GM10847 (cell line): Measurements from ENCODE around the gene EMP2.

ENCODE experiments used
- POLR2A ChIP-seq: IDR thresholded peaks from 2 replicates; pipeline ENCODE4 v1.6.1; 2011; ENCODE audit not compliant: insufficient read length; ENCODE audit errors: extremely low read depth

EMP2 gene

DNA sequence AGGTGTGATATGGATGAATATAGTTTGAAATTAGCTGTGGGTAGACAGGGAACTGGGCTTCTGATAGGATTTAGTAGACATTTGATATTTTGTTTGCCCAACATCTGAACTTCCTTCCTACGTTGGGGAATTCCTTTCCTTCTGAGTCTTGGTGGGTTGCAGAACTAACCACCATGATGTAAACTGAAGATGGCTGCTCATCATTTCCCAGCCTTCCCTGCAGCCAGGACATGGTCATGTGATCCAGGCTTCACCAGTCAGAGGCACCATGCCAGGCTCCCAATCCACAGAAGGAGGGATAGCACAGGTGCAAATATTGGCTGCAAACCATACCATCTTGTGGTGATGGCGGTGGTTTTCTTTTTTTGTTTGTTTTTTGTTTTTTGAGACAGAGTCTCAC, 57.4 kb downstream of the EMP2 start:
- TF ChIP-seq POLR2A = no peak

DNA sequence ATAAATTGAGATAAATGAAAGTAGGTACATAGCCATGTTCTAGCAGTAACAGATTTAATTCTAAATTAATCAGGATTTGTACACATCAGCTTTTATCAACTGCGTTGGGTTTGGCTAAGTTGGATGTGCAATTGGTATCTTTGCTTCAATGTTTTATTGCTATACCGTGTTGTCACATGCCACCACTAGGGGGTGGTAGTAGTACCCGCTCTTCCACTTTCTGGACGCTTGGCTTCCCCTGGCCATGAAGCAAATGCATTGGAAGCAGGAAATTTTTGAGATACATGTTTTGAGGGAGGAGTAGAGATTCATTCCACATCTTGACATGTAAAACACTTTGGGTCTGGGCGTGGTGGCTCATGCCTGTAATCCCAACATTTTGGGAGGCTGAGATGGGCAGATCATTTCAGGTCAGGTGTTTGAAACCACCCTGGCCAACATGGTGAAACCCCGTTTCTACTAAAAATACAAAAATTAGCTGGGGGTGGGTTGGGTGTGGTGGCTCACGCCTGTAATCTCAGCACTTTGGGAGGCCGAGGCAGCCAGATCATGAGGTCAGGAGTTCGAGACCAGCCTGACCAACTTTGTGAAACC, 58.6 kb downstream of the EMP2 start:
- TF ChIP-seq POLR2A = no peak

DNA sequence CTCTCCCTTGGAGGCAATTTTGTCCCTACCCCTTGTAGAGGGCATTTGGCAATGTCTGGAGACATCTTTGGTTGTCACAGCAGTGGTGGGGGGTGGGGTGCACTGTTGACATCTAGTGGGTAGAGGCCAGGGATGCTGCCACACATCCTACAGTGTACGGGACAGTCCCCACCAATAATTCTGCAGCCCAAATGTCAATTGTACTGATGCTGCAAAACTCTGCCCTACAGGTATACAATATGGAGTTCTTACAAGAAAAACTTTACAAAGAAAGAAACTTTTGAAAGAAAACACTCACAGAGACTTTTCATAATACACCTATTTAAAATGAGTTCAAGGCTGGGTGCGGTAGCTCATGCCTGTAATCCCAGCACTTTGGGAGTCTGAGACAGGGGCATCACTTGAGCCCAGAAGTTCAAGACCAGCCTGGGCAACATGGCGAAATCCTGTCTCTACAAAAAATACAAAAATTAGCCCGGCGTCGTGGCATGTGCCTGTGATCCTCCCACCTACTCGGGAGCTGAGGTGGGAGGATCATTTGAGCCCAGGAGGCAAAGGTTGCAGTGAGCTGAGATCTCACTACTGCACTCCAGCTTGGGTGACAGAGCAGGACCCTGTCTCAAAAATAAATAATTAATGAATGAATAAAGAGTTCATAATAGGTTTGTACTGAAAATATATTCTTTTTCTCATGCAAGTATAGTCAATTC, 59.4 kb downstream of the EMP2 start:
- TF ChIP-seq POLR2A = no peak

DNA sequence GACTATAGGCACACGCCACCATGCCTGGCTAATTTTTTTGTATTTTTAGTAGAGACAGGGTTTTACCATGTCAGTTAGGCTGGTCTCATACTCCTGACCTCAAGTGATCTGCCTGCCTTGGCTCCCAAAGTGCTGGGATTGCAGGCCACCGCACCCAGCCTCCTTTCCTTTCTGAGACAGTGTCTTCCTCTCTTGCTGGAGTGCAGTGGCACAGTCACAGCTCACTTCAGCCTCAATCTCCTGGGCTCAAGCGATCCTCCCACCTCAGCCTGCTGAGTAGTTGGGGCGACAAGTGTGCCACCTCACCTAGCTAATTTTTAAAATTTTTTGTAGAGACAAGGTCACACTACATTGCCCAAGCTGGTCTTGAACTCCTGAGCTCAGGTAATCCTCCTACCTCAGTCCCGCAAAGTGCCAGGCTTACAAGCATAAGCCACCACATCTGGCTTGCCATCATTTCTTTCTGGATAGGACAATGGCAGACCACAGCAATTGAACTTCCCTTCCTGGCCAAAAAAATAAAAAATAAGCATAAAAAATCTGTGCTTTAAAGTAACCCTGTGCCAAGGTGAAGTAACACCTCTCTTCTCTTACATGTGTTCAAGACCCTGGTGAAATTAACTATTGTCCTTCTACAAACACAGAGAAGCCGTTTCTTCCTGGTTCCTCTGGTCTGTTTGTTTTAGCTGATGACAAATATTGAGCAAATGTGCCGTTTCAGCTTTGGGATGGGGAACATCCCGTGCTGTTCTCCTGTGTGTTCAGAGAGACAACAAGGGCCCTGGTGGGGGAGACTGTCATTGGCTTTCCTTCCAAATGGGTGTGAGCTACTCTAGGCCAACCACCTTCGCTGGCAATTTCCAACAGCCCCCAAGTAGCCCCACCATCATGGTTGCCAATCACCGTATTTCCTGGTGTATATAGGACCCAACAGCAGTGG, 60.2 kb downstream of the EMP2 start:
- no peak for TF ChIP-seq POLR2A

DNA sequence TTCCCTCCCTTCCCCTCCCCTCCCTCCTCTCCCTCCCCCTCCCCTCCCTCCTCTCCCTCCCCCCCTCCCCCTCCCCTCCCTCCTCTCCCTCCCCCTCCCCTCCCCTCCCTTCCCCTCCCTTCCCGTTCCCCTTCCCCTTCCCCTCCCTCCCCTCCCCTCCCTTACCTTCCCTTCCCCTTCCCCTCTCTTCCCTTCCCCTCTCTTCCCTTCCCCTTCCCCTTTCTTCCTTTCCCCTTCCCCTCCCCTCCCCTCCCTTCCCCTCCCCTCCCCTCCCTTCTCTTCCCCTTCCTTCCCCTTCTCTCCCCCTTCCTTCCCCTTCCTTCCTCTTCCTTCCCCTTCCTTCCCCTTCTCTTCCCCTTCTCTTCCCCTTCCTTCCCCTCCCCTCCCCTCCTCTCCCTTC, 61.1 kb downstream of the EMP2 start:
- no peak for TF ChIP-seq POLR2A

DNA sequence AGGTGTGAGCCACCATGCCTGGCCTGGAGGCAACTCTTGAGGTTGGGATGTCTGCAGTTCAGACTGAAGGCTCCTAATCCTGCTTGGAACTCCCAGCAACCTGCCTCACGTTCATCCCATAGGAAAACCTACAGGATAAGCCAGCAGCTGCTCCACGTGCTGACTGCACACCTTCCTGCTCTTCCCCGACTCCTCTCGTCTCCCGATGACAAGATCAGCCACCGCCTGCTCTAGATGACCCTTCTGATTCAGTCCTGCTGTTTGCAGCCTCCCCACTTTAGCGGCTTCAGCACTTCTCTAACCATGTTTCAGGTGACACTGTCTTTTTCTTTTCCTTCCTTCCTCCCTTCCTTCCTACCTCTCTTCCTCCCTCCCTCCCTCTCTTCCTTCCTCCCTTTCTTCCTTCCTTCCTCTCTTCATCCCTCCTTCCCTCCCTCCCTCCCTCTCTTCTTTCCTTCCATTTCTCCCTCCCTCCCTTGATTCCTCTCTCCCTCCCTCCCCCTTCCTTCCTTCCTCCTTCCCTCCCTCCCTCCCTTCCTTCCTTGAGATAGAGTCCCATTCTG, 61.8 kb downstream of the EMP2 start:
- TF ChIP-seq POLR2A = no peak

DNA sequence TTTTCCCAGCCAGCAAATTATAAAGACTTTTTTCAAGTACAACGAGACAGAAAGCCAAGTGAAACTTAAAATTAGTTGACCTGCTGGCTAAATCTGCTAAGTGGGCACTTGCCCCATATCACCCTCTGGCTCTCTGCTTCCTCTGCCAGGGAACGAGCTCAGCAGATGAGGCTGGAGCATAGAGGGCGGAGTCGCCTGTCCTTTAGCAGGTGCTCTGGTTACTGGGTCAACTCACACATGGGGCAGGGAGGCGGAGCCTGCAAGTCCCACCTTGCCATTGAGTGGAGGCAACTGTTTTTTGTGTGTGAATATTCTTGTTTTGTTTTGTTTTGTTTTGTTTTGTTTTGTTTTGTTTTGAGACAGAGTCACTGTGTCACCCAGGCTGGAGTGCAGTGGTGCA, 62.5 kb downstream of the EMP2 start:
- no peak for TF ChIP-seq POLR2A

DNA sequence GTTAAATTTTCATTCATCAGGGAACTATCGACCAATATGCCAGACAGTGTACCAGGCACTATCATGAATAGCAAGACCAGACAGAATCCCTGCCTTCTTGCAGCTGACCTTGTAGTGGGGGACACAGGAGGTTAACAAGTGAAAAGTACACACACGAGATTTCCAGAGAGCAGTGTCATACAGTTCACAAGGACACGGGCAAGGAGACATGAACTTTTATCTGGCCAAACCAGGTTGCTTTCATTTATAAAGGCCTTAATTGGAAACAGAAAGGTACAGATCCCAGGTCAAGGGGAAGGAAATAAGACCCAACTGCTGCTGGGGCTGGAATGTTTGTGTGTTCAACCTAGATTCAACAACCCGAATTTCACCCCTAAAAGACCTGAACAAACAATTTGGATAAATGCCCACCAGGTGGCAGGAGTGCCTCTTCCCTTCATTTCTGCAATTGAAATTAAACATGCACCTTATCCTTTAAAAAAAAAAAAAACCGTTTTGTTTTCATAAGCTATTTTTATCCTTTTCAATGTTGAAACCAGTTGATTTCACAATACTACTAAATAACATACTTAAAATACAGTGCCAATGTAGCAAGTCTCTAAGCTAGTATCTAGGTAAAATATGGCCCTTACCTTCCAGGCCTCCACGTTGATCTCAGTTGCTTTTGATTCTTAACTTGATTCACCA, 65.9 kb downstream of the EMP2 start:
- TF ChIP-seq POLR2A = no peak

DNA sequence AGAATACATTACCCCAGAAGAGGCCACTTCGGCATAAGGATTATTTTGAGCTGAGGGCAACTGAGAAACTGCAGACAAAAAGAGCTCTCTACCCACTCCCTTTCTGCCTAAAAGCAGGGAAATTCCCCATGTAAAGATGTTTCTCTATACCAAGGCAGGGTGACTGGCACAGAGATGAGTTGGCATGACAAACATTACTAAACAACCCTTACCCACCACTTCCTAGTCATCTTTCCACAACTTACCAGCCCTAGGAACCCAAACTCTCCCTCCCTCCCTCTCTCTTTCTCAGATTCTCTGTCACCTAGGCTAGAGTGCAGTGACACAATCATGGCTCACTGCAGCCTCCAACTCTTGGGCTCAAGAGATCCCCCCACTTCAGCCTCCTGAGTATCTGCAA, 68.6 kb downstream of the EMP2 start:
- TF ChIP-seq POLR2A = no peak

DNA sequence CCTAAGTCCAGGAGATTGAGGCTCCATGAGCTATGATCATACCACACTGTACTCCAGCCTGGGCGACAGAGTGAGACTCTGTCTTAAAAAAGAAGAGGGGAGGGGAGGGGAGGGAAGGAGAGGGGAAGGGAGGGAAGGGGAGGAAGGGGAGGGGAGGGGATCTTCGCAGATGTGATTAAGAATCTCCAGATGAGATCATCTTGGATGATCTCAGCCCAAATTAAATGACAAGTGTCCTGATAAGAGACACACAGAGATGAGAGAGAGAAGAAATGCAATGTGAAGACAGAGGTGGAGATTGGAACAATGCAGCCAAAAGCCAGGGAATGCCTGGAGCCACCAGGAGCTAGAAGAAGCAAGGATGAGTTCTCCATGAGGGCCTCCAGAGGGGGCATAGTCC, 70.1 kb downstream of the EMP2 start:
- no peak for TF ChIP-seq POLR2A

DNA sequence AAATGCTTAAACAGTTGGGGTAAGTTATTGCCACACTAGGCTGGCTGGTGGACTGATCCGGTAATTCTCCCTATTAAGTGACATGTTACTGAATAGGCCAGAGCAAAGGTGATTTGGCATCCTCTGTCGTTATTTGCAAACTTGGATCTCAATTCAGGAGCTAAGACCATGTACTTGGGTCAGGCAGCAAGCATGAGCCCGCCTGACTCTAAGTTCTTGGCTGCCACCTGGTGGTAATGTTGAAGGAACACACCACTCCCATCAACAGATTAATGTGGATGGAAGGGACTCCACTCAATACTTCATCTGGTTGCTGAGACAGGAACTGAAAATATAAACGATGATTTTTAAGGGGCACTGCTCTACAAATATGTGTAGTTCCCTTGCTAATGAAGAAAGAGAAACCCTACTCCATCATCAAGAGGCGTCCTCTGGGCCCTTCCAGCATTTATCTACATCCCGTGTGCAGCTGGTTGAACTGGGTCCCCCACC, 70.8 kb downstream of the EMP2 start:
- no peak for TF ChIP-seq POLR2A

DNA sequence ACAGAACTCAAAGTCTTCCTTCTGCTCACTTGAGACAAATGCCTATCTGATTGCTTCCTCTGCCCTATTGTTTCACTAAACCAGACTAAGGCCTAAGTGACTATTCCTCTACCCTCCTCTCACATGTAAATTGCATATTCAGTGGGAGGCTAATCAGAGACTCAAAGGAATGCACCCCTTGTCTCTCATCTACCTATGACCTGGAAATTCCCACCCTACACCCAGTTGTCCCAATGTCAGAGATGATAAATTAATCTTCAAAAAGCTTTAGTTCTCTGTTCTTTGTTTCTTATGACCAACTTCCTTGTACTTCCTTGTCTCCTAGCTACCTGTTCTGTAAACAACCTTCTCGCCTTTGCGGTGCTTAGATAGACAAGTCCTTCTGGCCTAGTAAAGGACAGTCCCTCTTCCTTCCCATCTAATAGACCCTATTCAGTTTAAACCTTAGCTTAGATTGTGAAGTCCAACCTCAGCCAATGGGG, 76.0 kb downstream of the EMP2 start:
- no peak for TF ChIP-seq POLR2A

DNA sequence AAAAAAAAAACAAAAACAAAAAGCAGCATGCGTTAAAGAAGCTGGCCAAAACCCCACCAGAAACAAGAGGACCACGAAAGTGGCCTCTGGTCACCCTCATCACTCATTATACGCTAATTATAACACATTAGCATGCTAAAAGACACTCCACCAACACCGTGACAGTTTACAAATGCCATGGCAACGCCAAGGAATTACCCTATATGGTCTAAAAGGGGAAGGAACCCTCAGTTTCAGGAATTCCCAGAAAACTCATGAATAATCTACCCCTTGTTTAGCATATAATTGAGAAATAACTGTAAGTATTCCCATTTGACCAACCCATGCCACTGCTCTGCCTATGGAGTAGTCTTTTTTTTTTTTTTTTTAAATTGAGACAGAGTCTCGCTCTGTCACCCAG, 77.6 kb downstream of the EMP2 start:
- no peak for TF ChIP-seq POLR2A

DNA sequence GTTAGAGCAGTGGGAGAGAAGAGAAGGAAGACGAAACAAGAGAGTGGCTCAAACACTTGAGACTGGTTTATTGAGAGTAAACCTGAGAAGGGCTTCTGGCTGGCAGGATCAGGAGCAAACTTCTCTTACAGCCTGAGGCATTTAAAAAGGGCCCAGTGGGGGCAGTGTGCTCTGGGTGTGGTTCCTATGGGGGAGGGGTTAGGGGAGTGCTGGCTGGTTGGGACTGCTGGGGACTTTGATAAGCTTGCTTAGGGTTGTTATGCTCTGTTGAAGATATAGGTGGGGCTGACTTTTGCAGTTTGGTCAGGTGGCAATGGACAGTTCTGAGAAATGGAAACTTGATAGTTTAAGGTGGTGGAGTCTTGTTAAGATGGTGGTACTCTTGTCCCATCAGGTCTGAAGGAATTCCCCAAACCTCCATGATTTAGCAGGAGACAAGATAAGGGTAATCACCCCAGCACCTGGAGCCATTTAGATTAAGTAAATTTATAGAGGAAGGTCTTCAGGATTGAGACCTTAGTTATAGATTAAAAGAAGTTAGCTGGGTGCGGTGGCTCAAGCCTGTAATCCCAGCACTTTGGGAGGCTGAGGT, 79.3 kb downstream of the EMP2 start:
- TF ChIP-seq POLR2A = no peak
